Smooth muscle cell of the brain vasculature (primary cell): ENCODE data around the gene COLQ.
"Not testable (repeated sequence)": the region's sequence is repeated elsewhere in the genome, so short reads cannot be mapped to it uniquely, and the experiment has no call there.

ENCODE experiments used
- DNase-seq: peaks from one replicate; pipeline ENCODE4 v3.0.0-alpha.2; 2012; ENCODE audit warnings: low read depth, low spot score

Gene COLQ

DNA sequence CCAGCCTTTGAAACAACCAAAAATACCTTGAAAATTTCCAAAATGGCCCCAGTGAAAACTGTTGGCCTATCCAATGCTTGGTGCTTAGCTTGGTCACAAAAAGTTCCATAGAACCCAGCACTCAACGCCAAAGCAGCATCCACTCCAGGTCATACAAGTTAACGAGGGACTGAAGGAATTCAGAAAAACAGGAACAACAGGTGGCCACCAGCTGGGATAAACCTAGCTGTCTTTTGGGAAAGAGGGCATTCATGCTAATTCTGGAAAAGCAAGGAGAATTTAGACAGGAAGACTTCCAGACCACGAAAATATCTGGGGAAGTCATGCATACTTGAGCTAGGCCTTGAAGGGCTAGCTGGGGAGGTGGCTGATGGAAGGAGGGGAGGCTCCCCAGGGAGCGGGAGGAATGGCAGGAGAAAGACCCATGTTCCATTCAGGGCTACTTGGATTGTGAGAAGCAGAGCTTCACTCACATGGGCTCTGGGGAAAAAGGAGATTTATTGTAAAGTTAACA, 28.6 kb downstream of the COLQ start:
- DNase-seq: no peak

DNA sequence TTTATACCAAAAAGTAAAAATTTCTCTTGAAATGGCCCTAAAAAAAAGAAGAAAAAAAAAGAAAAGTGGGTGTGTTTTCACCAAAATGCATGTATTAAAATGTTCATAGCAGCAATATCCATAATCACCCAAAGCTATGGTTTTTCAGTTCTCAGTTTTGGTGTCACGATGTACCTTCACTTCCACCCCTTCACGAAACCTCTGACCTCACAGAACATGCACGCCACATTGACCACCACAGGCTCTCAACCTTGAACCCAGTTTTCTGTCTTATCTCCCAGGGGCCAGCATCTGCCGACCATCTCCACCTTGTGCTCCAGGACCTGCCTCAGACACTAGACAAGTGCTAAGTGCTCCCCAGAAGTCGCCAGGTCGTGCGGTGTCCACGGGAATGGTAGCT, 30.4 kb downstream of the COLQ start:
- no peak for DNase-seq

DNA sequence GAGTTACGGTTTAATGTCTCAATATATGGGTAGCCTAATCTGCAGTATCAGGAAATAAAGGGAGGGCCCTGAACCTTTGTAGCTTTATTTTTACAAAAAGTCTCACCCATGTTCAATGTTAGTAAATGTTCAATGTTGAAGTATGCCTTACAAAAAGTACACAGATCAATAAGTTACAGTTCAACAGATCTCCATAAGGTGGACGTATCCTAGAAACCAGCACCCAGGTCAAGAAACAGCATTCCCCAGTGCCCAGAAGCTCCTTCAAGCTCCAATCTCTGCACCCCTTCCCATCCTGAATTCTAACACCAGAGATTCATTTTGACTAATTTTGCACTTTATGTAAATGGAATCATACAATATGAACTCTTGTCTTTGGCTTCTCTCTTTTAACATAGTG, 31.3 kb downstream of the COLQ start:
- DNase-seq: no peak

GRCh38 chr3:15488002-15488401, 33.5 kb downstream of the COLQ start:
- no peak for DNase-seq

DNA sequence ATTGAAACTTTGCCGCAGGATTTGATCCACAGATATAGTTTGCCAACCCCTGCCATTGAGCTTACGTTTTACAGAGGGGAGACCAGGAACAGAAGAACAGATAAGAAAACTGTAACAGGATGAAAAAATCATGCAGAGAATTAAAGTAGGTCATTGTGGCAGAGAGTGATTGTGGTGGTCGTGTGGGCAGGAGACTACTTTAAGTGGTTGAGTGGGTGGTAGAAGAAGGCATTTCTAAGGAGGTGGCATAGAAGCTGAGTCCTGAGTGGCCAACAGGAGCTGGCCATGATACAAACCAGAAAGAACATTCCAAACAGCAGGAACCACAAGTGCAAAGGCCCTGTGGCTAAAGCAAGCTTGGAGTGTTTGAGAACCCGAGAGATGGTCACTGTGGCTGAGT, 34.5 kb downstream of the COLQ start:
- DNase-seq: no peak

GRCh38 chr3:15486020-15486419, 35.5 kb downstream of the COLQ start:
- no peak for DNase-seq

DNA sequence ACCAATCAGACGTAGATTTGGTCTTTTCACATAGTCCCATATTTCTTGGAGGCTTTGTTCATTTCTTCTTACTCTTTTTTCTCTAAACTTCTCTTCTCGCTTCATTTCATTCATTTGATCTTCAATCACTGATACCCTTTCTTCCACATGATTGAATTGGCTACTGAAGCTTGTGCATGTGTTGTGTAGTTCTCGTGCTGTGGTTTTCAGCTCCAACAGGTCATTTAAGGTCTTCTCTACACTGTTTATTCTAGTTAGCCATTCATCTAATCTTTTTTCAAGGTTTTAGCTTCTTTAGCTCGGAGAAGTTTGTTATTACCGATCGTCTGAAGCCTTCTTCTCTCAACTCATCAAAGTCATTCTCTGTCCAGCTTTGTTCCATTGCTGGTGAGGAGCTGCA, 37.0 kb downstream of the COLQ start:
- not testable (repeated sequence) for DNase-seq

GRCh38 chr3:15479400-15480224, 41.9 kb downstream of the COLQ start:
- no peak for DNase-seq

- no peak for DNase-seq
Measured at GRCh38 chr3:15478640-15478979, 42.9 kb downstream of the COLQ start.

DNA sequence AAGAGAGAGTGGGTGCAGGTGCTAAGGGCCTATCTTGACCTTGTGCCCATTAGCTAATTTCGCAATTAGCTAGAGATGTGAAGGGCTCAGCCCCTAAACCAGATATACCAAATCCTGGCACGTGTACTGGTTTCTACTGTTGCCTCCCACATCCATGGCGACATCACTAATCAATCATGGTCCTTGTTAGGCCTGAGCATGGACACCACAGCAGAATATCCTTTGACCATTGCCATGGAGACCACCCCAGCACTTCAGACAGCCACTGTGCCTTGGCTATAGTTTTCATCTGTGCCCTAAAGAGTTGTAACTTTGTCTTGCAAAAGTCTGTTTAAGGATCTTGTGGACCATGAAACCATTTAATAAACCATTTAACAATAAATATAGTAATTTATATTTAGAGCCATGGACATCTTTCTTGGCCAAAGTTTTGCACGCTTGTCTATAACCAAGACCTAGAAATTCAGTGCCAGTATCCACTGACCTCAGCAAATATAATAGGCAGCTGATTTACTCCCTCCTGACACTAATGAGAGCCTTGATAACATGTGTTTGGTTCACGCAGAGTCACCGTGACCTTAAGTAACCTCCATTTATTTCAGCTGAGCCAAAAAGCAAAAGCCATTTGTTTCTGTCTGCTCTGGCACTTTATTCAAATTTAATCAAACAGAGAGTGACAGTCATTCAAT, 43.4 kb downstream of the COLQ start:
- no peak for DNase-seq

DNA sequence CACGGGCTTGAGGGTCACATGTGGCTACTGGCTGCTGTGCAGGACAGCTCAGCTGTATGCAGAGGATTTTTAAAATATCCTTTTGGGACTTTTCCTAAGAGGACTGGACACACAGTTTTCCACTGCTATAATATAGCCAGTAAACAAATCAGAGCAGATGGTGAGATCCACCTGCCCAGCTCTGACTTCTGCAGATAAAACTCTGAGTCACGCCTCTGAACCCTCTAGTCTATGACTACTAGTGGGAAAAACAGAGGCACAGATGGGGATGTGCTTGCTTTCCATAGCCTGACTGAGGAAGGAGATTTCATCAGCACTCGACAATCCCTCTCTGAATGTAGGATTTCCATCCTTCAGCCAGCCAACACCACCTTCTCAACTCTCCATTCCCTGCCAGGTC, 45.1 kb downstream of the COLQ start:
- DNase-seq: no peak

GRCh38 chr3:15475161-15475560, 46.3 kb downstream of the COLQ start:
- no peak for DNase-seq

DNA sequence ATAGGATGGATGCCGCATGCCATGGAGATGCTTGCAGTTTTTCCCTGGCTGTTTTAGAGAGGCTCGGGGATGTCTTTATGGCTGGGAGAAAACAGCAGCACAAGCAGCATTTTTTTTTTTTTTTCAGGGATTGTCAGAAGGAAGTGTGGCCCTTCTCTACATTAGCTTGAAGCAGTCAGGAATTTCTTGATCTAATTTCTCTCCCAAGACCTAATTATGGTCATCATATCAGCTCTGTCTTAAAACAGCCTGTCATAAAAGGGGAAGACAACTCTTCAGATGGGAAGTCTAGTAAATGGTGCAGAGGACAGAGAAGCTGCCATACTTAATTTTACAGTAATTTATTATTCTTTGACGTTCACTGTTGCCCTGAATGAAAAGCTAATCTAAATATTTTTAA, 49.6 kb downstream of the COLQ start:
- DNase-seq: no peak

DNA sequence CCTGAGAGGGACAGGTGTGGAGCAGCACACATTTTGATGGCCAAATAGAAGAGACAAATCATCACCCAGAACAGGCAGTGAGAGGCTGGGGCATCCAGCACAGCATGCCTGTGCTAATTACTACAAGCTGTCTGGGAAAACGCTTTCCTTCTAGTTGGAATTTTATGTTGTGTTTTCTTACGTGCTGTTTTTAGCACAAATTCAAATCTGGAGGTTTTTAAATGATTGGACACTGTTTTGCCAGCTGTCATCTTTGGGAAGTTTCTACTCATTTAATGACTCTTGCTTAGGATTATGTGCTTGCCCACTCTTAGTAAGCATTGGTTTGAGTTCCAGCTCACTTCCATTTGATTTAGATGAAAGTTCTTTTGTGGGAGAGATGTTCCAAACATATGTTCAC, 50.7 kb downstream of the COLQ start:
- no peak for DNase-seq

DNA sequence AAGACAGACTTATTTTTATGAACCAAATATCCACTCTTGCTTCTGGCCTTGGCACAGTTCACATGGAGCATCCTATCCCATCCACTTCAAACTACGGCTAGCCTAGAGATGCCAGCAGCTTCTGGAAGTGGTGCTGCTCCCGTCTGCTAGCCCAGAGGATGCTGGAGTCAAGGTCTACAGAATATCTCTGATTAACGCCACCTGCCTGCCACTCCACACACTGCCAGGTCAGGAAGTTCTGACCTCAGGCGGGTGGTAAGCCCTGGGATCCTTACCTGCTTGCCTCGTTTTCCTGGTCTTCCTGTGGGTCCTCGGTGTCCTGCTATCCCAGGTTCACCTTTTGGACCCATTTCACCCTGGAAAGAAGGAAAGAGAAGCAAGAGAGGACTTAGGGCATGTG, 51.2 kb downstream of the COLQ start:
- no peak for DNase-seq

- no peak for DNase-seq
Measured at GRCh38 chr3:15467227-15468181, 54.0 kb downstream of the COLQ start.

DNA sequence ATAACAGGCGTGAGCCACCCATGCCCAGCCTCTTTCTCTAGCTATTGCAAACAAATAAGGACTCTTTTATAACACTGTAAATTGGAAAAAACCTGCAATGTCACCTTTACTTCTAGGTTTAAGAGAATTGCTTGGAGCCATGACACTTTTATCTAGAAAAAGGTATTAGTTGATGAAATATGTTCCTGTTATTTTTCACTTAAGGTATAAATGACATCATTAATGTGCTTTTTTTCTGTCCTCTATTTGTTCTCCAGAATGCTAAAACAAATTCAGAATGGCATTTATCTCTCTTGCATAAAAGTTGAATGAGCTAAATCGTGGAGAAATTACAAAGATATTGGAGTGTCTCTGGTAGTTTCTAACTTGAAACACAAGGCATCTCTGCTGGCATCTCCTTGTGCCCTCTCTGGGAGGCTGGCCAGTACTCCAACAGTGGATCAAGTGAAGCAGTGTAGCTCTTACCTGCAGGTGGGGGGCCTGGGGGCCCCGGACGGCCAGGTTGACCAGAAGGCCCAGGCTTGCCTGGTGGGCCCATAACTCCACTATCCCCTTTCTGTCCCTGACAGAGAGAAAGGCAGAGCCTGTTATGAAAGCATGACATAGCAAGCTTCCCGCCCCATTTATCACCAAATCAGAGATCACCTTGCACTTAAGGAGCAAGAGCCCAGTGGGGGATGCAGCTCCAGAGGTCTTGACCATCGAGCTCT, 55.5 kb downstream of the COLQ start:
- no peak for DNase-seq

GRCh38 chr3:15462451-15462850, 59.1 kb downstream of the COLQ start:
- no peak for DNase-seq

DNA sequence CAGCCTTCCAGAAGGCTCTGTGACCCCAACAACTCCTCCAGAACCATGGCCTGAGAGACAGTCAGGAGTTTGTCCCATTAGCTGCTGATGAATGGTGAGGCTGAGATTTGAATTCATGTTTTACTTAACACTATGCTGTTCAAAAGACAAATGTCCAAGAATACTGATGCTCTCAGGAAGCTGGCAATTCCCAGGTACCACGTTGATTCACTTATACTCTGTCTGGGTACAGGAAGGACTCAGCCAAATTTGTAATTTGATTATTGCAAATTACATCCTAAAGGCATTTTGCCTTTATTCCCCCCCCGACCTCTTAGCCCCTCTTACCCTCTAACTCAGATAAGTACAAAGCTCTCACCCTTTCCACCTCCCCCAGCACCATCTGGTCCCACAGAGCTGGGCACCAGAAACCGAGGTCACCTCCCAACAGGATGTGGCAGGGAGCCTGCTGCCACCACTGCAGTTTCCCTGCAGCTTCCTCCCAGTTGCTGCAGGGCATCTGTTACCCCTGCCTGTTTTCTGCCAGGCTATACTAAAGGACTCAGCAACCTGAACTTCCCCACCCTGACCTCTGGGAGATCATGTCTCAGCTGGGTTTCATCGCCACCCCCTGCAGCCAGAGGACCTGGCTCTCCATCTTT, 60.5 kb downstream of the COLQ start:
- no peak for DNase-seq

GRCh38 chr3:15458212-15458780, 63.2 kb downstream of the COLQ start:
- DNase-seq: no peak

DNA sequence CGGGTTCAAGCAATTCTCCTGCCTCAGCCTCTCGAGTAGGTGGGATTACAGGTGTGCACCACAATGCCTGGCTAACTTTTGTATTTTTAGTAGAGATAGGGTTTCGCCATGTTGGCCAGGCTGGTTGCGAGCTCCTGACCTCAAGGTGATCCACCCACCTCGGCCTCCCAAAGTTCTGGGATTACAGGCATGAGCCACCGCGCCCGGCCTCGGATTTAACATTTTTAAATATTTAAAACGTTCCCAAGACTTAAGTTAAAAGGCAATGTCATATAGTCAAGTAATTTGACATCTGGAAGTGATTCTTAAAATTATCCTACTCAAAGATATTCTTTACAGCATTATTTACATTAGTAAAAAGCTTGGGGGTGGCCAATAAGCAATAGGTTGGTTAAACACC, 64.6 kb downstream of the COLQ start:
- not testable (repeated sequence) for DNase-seq
